ENCODE measurements around the gene FTCD. TPM values are rescaled to one million over a fixed set of nuclear protein-coding genes. Genes with fewer than 3 reads are reported as not detected.

Gene FTCD
- total RNA-seq, 1 donor from 2014 or later = not detected

- no peaks in the 10 kb centered on the region for H3K9me3 ChIP-seq
- no peak overlapping the region for H3K4me3 ChIP-seq
- H3K4me1 ChIP-seq = no peaks in the 10 kb centered on the region
- no peak for TF ChIP-seq POLR2A (IDR thresholded peaks at IDR 0.05)
- no peak for TF ChIP-seq CTCF (IDR thresholded peaks at IDR 0.05)
- H3K27me3 ChIP-seq = no peaks in the 10 kb centered on the region
- no peak for DNase-seq (ENCODE audit: extremely low spot score in 2 of 2)
- H3K27ac ChIP-seq = no peak overlapping the region
- H3K36me3 ChIP-seq = peaks cover 0 to 69% of the 10 kb centered on the region in 2 donors
- intact Hi-C loops (cut with DNase I) = no loop called here
These were observed 31.1 kb downstream of the FTCD start for GRCh38 chr21:46124083-46124925.

- no peaks in the 10 kb centered on the region for H3K27me3 ChIP-seq
- H3K27ac ChIP-seq = no peak overlapping the region
- no peak for DNase-seq (ENCODE audit: extremely low spot score in 2 of 2)
- no peak overlapping the region for H3K4me3 ChIP-seq
- H3K36me3 ChIP-seq = peaks cover 0 to 81% of the 10 kb centered on the region in 2 donors
- H3K9me3 ChIP-seq = no peaks in the 10 kb centered on the region
- no peaks in the 10 kb centered on the region for H3K4me1 ChIP-seq
- intact Hi-C loops (cut with DNase I) = no loop called here
- no peak for TF ChIP-seq CTCF (IDR thresholded peaks at IDR 0.05)
These were observed 32.4 kb downstream of the FTCD start for GRCh38 chr21:46122758-46123683.

- H3K9me3 ChIP-seq = no peaks in the 10 kb centered on the region
- H3K4me3 ChIP-seq = no peak overlapping the region
- DNase-seq (ENCODE audit: extremely low spot score in 2 of 2) = no peak
- peaks cover under 1% of the 10 kb centered on the region for H3K4me1 ChIP-seq
- H3K36me3 ChIP-seq = peaks cover 0 to 81% of the 10 kb centered on the region in 2 donors
- intact Hi-C loops (cut with DNase I) = no loop called here
- H3K27me3 ChIP-seq = no peaks in the 10 kb centered on the region
- peak overlapping the region; percentile 14 for H3K27ac ChIP-seq
- no peak for TF ChIP-seq POLR2A (IDR thresholded peaks at IDR 0.05)
- no peak for TF ChIP-seq CTCF (IDR thresholded peaks at IDR 0.05)
- no peak for TF ChIP-seq POLR2AphosphoS5 (IDR thresholded peaks at IDR 0.05; ENCODE audit: insufficient read depth in 1 of 2, low read depth in 1 of 2)
These were observed 33.1 kb downstream of the FTCD start for GRCh38 chr21:46122237-46122671.

GRCh38 chr21:46121286-46122221 lies 33.8 kb downstream of the FTCD start:
- DNase-seq (ENCODE audit: extremely low spot score in 2 of 2) = no peak
- Histone ChIP-seq H3K9me3 (no peaks in the 10 kb centered on the region), H3K27me3 (no peaks in the 10 kb centered on the region), H3K27ac (peak overlapping the region; percentile 14), H3K4me1 (peaks cover 7% of the 10 kb centered on the region), H3K36me3 (peaks cover 0 to 82% of the 10 kb centered on the region in 2 donors), H3K4me3 (no peak overlapping the region)
- no peak for TF ChIP-seq POLR2A (IDR thresholded peaks at IDR 0.05)
- TF ChIP-seq POLR2AphosphoS5 (IDR thresholded peaks at IDR 0.05; ENCODE audit: insufficient read depth in 1 of 2, low read depth in 1 of 2) = no peak
- no peak for TF ChIP-seq CTCF (IDR thresholded peaks at IDR 0.05)
- intact Hi-C loops (cut with DNase I) = no loop called here

All from vagina (tissue), 2 donors.